Measurements from ENCODE around the gene GET4. TPM values are rescaled to one million over a fixed set of nuclear protein-coding genes. Genes with fewer than 3 reads are reported as not detected.

The GET4 gene
- total and polyA plus RNA-seq, 12 donors, result 14.7 to 38.6 (median 20.8) TPM

DNA sequence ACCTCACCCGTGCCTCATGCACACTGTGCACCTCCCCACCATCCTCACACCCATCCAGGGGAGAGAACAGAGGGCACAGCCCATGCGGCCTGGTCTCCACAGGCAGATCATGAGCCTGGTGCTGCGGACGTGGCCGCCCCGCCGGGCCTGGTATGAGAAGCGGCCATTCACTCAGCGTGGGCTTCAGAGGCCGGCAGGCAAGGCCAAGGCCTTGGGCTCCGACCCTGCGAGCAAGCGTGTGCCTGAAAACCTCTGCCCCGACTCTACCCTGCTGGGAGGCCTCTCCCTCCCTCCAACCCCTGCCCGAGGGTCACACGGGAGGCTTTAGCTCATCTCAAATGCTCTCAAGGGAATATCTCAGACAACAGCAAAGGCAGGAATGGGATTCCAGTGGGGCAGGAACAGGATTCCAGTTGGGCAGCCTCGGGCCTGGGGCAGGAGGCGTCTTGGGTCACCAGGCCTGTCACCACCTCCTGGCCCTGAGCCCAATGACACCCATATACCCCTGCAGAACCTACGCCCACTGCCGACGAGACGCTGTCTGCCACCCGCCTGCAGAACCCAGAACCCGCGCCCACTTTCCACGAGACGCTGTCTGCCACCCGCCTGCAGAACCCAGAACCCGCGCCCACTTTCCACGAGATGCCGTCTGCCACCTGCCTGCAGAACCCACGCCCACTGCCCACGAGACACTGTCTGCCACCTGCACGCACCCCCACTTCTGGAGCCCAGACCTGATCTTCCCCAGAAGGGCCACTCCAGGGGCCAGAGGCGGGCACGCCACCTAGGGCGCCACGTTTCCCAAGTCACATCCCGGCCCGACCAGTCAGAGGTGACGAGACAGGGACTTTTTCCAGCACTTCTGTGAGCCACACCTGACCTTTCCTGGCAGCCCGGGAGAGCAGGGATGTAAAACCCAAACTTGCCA, 39.2 kb downstream of the GET4 start:
- WGBS, 2 donors, result 88% methylated on average over 43 of the region's 43 CpGs

DNA sequence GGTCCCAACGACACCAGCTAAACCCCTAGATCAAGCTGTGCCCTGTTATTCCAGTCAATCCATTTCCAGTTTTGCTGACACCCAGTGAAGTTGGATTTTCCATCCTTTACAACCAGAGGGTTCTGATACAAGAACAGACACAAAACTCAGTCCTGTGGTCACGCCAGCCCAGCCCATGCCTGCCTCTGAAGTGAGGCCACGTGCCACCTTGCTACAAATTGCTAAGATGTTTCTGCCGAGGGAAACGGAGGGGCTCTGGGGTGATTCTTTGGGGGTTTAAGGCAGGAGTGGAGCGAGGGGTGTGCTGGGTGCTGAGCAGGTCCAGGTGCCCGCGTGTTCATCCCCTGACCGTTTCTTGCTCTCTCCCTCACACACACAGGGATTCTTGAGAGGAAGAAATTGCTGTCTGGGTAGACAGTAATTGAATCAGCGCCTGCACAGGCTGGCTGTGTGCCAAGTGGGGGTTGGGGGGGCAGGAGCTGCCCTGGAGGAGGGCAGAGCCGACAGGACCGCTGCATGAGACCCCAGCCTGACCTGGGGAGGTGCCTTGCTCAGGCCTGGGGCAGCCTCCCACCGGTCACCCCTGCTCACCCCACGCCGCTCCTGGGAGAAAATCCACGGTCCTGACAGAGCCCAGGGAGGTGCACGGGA, 40.1 kb downstream of the GET4 start:
- Histone ChIP-seq H3K4me3 (no peak overlapping the region), H3K27me3 (peaks cover 0 to 6% (median 0%) of the 10 kb centered on the region in 7 donors), H3K4me1 (peaks cover 0 to 5% (median 0%) of the 10 kb centered on the region in 9 donors), H3K9me3 (no peaks in the 10 kb centered on the region), H3K36me3 (no peaks in the 10 kb centered on the region), H3K27ac (no peak overlapping the region)
- ATAC-seq (no peak), DNase-seq (peak in 1 of 2 donors; percentile 28)
- WGBS, 2 donors, result 27 to 31% methylated on average over 17 of the region's 17 CpGs
- TF ChIP-seq, protein P1, sequence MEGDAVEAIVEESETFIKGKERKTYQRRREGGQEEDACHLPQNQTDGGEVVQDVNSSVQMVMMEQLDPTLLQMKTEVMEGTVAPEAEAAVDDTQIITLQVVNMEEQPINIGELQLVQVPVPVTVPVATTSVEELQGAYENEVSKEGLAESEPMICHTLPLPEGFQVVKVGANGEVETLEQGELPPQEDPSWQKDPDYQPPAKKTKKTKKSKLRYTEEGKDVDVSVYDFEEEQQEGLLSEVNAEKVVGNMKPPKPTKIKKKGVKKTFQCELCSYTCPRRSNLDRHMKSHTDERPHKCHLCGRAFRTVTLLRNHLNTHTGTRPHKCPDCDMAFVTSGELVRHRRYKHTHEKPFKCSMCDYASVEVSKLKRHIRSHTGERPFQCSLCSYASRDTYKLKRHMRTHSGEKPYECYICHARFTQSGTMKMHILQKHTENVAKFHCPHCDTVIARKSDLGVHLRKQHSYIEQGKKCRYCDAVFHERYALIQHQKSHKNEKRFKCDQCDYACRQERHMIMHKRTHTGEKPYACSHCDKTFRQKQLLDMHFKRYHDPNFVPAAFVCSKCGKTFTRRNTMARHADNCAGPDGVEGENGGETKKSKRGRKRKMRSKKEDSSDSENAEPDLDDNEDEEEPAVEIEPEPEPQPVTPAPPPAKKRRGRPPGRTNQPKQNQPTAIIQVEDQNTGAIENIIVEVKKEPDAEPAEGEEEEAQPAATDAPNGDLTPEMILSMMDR (IDR thresholded peaks at IDR 0.05), result no peak
- intact Hi-C loops (cut with DNase I), result no loop called here

More for the DNA sequence above, 39.2 kb downstream of the GET4 start:
- intact Hi-C loops (cut with DNase I), result no loop called here
- no peaks in the 10 kb centered on the region for H3K36me3 ChIP-seq
- no peak overlapping the region for H3K4me3 ChIP-seq
- TF ChIP-seq, protein P1 (IDR thresholded peaks at IDR 0.05), result no peak
- ATAC-seq (no peak), DNase-seq (no peak)
- peaks cover 0 to 5% (median 0%) of the 10 kb centered on the region in 9 donors for H3K4me1 ChIP-seq
- no peaks in the 10 kb centered on the region for H3K9me3 ChIP-seq
- no peaks in the 10 kb centered on the region for H3K27me3 ChIP-seq
- no peak overlapping the region for H3K27ac ChIP-seq

DNA sequence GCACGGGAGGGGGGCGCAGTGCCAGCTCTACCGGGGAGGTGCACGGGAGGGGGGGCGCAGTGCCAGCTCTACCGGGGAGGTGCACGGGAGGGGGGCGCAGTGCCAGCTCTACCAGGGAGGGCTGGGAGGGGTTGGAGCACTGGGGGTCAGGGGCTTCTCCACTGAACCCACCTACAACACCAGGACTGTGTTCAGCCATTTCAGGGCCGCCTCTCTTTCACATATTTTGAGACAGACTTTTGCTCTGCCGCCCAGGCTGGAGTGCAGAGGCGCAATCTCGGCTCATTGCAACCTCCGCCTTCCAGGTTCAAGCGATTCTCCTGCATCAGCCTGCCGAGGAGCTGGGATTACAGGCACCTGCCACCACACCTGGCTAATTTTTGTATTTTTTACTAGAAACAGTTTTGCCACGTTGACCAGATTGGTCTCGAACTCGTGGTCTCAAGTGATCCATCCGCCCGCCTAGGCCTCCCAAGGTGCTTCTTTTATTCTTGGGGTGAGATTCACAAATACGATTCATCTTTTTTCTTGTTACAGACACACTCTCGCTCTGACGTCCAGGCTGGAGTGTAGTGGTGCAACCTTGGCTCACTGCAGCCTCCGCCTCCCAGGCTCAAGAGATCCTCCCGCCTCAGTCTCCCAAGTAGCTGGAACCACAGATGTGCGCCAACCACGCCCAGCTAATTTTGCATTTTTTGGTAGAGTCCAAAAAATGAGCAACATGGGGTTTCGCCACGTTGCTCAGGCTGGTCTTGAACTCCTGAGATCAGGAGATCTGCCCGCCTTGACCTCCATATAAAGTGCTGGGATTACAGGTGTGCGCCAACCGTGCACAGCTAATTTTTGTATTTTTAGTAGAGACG, 41.1 kb downstream of the GET4 start:
- DNase-seq (peak in 1 of 2 donors; percentile 3), ATAC-seq (no peak)
- Histone ChIP-seq H3K9me3 (no peaks in the 10 kb centered on the region), H3K36me3 (no peaks in the 10 kb centered on the region), H3K4me1 (peaks cover 0 to 12% (median 0%) of the 10 kb centered on the region in 9 donors), H3K4me3 (no peak overlapping the region), H3K27me3 (peaks cover 0 to 13% (median 0%) of the 10 kb centered on the region in 7 donors), H3K27ac (no peak overlapping the region)
- TF ChIP-seq, protein P1 (IDR thresholded peaks at IDR 0.05), result no peak
- 88 to 94% methylated on average over 26 to 28 of the region's 33 CpGs for WGBS, 2 donors
- intact Hi-C loops (cut with DNase I), result no loop called here

DNA sequence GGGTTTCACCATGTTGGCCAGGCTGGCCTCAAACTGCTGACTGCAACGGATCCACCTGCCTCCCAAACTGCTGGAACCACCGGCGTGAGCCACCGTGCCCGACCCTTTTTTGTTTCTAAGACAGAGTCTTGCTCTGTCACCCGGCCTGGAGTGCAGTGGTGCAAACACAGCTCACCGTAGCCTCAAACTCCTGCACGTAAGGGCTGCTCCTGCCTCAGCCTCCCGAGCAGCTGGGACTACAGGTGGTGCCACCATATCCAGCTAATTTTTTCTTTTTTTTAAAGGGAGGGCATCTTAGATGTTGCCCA, 41.7 kb downstream of the GET4 start:
- no peak for DNase-seq
- TF ChIP-seq, protein P1 (IDR thresholded peaks at IDR 0.05), result no peak
- intact Hi-C loops (cut with DNase I), result no loop called here

More for the DNA sequence above, 41.7 kb downstream of the GET4 start:
- Histone ChIP-seq H3K9me3 (no peaks in the 10 kb centered on the region), H3K4me3 (no peak overlapping the region), H3K36me3 (no peaks in the 10 kb centered on the region), H3K27me3 (peaks cover 0 to 13% (median 0%) of the 10 kb centered on the region in 7 donors), H3K27ac (no peak overlapping the region), H3K4me1 (peaks cover 0 to 17% (median 3%) of the 10 kb centered on the region in 9 donors)
- no peak for ATAC-seq
- WGBS, 2 donors, result 81 to 95% methylated on average over 9 of the region's 9 CpGs
